Central memory CD8-positive, alpha-beta T cell (primary cell): ENCODE measurements around the gene CTTNBP2.

ENCODE experiments used
- ATAC-seq: fragments of 150-1000 bp; cut with Tn5 transposase; replicated peaks from 2 replicates; pipeline ENCODE4 v1.10.0; 2022; ENCODE audit warnings: mild to moderate bottlenecking, moderate FRiP score, moderate number of reproducible peaks; ENCODE audit not compliant: poor library complexity, severe bottlenecking; ENCODE audit errors: extremely low read depth
- DNase-seq, 2 donors: peaks; one replicate each; pipeline ENCODE4 v3.0.0; 2021; ENCODE audit warnings: low spot score in 2 of 2
- H3K27ac Mint-ChIP-seq: one replicate; pipeline ENCODE4 v1.8.0; 2022; ENCODE audit warnings: low read depth, mild to moderate bottlenecking, moderate library complexity, mixed read lengths
- H3K27me3 Mint-ChIP-seq: one replicate; pipeline ENCODE4 v1.8.0; 2022; ENCODE audit warnings: mixed read lengths
- H3K36me3 Mint-ChIP-seq: one replicate; pipeline ENCODE4 v1.8.0; 2022; ENCODE audit warnings: mild to moderate bottlenecking, moderate library complexity, mixed read lengths; ENCODE audit not compliant: insufficient read depth
- H3K4me1 Mint-ChIP-seq: one replicate; pipeline ENCODE4 v1.8.0; 2022; ENCODE audit warnings: mixed read lengths
- H3K4me3 Mint-ChIP-seq: one replicate; pipeline ENCODE4 v1.8.0; 2022; ENCODE audit warnings: mild to moderate bottlenecking, moderate library complexity, mixed read lengths
- H3K9me3 Mint-ChIP-seq: one replicate; pipeline ENCODE4 v1.8.0; 2022; ENCODE audit warnings: mixed read lengths

Gene CTTNBP2

DNA sequence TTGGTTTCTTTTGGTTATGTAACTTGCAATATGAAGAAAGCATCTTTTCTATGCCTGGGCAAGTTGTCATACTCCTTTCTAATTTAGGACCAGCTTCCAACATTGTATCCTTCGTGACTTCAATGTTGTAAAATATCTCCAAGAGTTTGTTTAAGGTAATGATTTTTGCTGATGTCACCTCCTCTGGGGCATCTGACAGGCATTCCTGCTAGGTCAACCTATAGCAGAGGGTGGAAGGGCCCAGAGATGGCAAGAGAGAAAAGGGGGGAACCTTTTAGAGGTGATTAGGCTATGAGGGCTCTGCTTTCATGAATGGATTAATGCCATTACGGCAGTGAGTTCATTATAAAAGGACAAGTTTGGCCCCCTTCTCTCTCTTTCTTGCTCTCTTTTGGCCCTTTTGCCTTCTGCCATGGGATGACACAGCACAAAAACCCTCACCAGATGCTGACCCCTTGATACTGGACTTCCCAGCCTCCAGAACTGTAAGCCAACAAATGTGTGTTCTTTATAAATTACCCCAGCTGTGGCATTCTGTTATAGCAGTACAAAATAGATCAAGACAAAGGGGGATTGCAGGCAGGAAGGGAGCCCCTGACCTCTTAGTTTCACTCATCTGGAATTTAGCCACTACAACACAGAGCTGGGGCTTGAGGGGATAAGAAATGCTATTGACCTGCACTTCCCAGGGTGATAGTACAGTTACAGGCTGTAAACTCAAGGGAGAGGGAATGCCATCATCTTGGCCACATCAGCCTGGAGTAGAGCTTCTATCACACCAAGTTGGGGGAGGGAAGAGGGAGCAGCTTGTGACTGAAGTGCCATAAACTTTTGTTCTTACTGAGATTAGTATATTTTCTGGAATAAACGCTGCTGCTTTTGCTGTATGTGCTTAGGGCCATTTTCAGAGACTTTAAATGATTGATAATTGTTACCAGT, 197.5 kb downstream of the CTTNBP2 start:
- ATAC-seq (no peak), DNase-seq (no peak)
- no peaks in the 10 kb centered on the region for H3K4me1 Mint-ChIP-seq
- no peaks in the 10 kb centered on the region for H3K36me3 Mint-ChIP-seq
- H3K27ac Mint-ChIP-seq: no peak overlapping the region
- no peaks in the 10 kb centered on the region for H3K27me3 Mint-ChIP-seq
- H3K4me3 Mint-ChIP-seq: no peak overlapping the region
- no peaks in the 10 kb centered on the region for H3K9me3 Mint-ChIP-seq

DNA sequence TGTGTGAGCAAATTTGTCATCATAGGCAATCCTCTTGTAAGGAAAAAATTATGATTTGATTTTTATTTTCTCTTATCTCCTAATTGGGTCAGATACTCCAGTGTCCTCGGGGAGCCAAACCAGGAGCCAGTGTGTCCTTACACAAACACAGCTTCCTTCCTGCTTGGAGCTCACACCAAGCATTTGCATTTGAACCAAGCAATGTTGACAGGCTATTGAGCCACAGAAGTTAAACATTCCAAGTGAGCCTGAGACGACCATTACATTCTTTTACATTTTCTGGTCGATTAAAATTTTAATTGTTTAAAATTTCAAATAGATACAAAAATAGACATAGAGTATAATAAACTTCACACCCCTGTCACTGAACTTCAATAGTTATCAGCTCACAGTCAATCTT, 198.6 kb downstream of the CTTNBP2 start:
- no peaks in the 10 kb centered on the region for H3K4me1 Mint-ChIP-seq
- no peaks in the 10 kb centered on the region for H3K36me3 Mint-ChIP-seq
- no peak overlapping the region for H3K27ac Mint-ChIP-seq
- H3K27me3 Mint-ChIP-seq: no peaks in the 10 kb centered on the region
- no peak overlapping the region for H3K4me3 Mint-ChIP-seq
- ATAC-seq: no peak
- no peak for DNase-seq
- no peaks in the 10 kb centered on the region for H3K9me3 Mint-ChIP-seq

DNA sequence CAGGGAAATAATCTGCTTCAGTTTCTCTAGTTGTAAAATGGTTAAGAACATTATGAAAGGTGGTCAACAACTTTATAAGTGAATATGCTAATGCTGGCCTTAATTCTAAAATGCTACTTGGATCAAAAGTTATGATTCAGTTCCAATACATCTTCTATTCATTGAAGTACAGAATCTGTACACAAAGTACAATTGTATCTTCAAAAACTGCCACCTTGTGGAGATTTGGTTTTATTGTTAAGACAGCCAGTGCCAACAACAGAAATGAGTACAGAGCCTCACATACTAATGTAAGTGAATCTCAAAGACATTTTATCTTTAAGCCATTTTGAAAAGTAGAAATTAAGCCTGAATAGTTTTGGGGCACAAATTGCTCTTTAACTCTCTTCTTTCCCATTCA, 199.4 kb downstream of the CTTNBP2 start:
- no peaks in the 10 kb centered on the region for H3K27me3 Mint-ChIP-seq
- DNase-seq (no peak), ATAC-seq (no peak)
- no peak overlapping the region for H3K27ac Mint-ChIP-seq
- no peaks in the 10 kb centered on the region for H3K36me3 Mint-ChIP-seq
- H3K4me1 Mint-ChIP-seq: no peaks in the 10 kb centered on the region
- no peaks in the 10 kb centered on the region for H3K9me3 Mint-ChIP-seq
- no peak overlapping the region for H3K4me3 Mint-ChIP-seq

DNA sequence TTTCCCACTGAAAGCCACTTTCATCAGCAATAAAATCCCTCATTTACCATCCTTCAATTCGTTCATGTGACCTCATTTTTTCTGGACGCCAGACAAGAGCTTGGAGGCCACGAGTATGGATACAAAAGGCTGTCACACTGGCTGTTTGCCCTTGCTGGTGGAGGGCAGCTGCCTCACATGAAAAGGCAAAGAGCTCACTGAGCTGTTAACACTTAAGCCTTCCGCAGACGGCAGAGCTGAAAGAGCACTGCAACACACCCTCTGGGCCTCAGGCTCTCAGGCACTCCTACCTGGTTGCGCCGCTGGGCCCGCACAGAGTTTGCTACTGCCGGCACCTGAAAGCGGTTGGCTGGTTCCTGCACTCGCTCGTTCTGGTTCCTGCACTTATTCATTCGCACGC, 199.9 kb downstream of the CTTNBP2 start:
- Mint-ChIP-seq H3K9me3 (no peaks in the 10 kb centered on the region), H3K4me3 (no peak overlapping the region), H3K36me3 (no peaks in the 10 kb centered on the region), H3K27ac (no peak overlapping the region), H3K4me1 (no peaks in the 10 kb centered on the region), H3K27me3 (no peaks in the 10 kb centered on the region)
- ATAC-seq (no peak), DNase-seq (no peak)

DNA sequence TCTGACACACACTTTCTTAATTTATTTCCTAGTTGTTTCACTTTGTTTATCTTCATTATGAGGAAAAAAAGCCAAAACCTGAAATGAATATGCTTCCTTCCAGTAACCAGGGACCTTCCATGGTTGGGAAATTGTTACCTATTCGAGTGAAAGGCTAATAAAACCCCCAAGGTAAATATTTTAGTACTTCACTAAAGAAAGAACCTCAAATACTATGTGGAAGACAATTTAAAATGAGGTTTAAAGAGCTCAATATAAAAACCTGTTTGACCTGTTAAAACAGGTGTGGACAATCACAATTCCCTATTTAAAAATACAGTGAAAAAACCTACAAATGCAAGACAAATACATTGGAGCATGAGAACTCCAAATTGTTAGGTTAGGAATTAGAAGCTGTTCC, 200.8 kb downstream of the CTTNBP2 start:
- DNase-seq: no peak
- H3K36me3 Mint-ChIP-seq: no peaks in the 10 kb centered on the region
- H3K27ac Mint-ChIP-seq: no peak overlapping the region
- ATAC-seq: no peak
- H3K4me3 Mint-ChIP-seq: no peak overlapping the region
- H3K27me3 Mint-ChIP-seq: no peaks in the 10 kb centered on the region
- H3K9me3 Mint-ChIP-seq: no peaks in the 10 kb centered on the region
- no peaks in the 10 kb centered on the region for H3K4me1 Mint-ChIP-seq

DNA sequence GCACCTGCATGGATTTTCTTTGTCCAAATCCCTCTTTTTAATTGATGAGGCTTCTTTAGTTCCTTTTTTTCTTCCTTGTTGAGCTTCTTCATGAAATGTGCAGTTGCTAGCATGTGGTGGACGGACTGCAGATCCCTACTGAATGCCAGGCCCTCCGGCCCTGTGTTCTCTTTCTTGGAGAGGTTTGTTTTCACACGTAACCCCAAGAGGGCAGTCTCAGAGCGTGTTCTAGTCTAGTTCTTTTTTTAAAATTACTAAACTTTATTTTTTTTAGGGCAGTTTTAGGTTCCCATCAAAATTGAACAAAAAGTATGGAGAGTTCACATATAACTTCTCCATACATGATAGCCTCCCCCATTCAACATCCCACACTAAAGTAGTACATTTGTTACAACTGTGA, 203.4 kb downstream of the CTTNBP2 start:
- H3K4me1 Mint-ChIP-seq: no peaks in the 10 kb centered on the region
- H3K4me3 Mint-ChIP-seq: no peak overlapping the region
- DNase-seq (no peak), ATAC-seq (no peak)
- H3K9me3 Mint-ChIP-seq: peaks cover 2% of the 10 kb centered on the region
- no peak overlapping the region for H3K27ac Mint-ChIP-seq
- H3K27me3 Mint-ChIP-seq: no peaks in the 10 kb centered on the region
- no peaks in the 10 kb centered on the region for H3K36me3 Mint-ChIP-seq

DNA sequence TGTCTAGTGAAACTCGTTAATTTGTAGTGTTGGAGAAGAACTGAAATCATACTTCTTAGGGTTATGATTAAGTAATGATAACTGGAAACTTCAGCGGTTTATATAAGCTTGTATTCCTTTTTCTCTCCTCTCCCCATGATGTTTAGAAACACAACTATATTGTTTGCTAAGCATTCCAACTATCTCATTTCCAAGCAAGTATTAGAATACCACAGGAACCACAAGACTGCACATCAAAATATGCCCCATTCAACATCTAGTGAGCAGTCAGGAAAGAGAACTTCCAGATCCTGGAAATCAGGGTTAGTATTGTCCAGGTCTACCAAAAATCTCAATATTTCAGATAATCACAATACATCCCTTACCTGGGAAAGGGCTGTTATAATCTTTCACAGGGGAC, 205.8 kb downstream of the CTTNBP2 start:
- Mint-ChIP-seq H3K4me3 (no peak overlapping the region), H3K27ac (no peak overlapping the region), H3K36me3 (no peaks in the 10 kb centered on the region), H3K4me1 (no peaks in the 10 kb centered on the region), H3K27me3 (no peaks in the 10 kb centered on the region), H3K9me3 (peaks cover 7% of the 10 kb centered on the region)
- DNase-seq (no peak), ATAC-seq (no peak)

DNA sequence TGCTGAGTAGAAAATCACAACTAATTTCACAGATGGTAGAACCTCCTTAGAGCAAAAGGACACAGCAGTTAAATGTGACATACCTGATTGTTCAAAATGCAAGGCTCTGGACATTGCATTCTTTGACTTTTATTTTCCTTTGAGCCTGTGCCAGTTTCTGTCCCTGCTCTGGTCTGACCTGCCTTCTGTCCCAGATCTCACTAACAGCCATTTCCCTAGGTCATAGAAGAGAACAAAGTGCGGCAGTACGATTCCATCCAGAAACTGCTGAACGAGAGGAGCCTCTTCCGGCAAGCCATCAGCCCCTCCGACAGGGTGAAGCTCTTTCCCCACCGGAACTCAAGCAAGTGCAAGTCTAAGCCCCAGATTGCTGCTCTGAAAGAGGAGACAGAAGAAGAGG, 206.6 kb downstream of the CTTNBP2 start:
- Mint-ChIP-seq H3K36me3 (no peaks in the 10 kb centered on the region), H3K27me3 (no peaks in the 10 kb centered on the region), H3K9me3 (peaks cover 7% of the 10 kb centered on the region), H3K4me3 (no peak overlapping the region), H3K4me1 (no peaks in the 10 kb centered on the region), H3K27ac (no peak overlapping the region)
- ATAC-seq (no peak), DNase-seq (no peak)

DNA sequence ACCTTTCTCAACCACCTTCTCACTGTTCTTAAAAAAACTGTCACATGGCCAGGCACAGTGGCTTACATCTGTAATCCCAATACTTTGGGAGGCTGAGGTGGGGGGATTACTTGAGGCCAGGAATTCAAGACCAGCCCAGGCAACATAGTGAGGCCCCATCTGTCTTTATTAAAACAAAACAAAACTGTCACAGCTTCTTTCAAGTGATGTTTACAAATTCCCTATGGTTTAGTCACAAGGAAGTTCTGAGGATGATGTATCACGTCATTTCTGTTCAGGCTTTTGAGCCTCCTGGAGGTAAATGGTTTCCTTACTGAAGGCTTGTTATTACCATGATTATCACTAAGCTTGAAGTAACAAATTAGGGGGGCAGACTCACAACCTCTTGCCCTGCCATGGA, 207.2 kb downstream of the CTTNBP2 start:
- DNase-seq: no peak
- no peaks in the 10 kb centered on the region for H3K27me3 Mint-ChIP-seq
- H3K36me3 Mint-ChIP-seq: no peaks in the 10 kb centered on the region
- H3K4me3 Mint-ChIP-seq: no peak overlapping the region
- ATAC-seq: no peak
- H3K27ac Mint-ChIP-seq: no peak overlapping the region
- H3K9me3 Mint-ChIP-seq: peaks cover 7% of the 10 kb centered on the region
- H3K4me1 Mint-ChIP-seq: no peaks in the 10 kb centered on the region

DNA sequence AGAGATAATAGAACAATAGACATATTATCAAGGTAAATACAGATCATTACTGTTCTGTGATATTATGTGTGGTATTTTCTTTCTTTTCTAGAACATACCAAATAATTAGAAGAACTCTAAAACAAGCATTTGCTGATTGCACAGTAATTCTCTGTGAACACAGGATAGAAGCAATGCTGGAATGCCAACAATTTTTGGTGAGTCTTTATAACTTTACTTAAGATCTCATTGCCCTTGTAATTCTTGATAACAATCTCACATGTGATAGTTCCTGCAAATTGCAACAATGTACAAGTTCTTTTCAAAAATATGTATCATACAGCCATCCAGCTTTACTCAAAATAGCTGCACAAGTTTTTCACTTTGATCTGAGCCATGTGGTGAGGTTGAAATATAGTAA, 207.9 kb downstream of the CTTNBP2 start:
- ATAC-seq (no peak), DNase-seq (no peak)
- peaks cover 7% of the 10 kb centered on the region for H3K9me3 Mint-ChIP-seq
- no peaks in the 10 kb centered on the region for H3K27me3 Mint-ChIP-seq
- H3K4me3 Mint-ChIP-seq: no peak overlapping the region
- H3K36me3 Mint-ChIP-seq: no peaks in the 10 kb centered on the region
- H3K4me1 Mint-ChIP-seq: no peaks in the 10 kb centered on the region
- no peak overlapping the region for H3K27ac Mint-ChIP-seq

DNA sequence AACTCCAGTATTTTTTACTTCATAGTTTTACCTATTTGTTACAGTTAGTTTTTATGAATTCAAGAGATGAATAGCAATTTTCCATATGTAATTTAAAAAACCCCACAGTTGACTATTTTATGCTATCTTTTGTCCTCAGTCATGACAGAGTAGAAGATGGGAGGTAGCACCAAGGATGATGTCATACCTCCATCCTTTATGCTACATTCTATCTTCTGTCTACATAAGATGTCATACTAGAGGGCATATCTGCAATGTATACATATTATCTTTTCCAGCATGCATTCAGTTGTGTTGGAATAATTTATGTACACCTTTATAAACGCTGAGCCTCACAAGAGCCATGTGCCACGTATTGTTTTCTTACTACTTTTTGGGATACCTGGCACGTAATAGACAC, 209.2 kb downstream of the CTTNBP2 start:
- no peaks in the 10 kb centered on the region for H3K27me3 Mint-ChIP-seq

DNA sequence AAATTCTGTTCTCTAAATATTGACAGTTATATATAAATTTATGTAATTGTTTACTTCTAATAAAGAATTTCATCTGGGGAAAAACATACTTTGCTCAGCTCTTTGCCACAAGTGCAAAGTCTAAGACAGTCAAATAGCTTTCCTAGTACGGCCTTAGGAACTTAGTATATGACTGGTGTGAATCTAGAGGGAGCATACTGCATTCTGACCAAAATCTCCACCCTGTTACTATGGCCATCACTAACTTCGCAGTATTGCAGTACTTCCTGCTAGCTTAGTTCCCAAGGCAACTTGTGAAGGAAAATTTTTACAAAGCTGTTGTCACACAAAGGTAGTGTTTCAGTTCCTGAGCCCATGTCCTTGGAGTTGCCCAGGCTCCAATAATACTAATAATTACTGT, 211.9 kb downstream of the CTTNBP2 start:
- no peaks in the 10 kb centered on the region for H3K36me3 Mint-ChIP-seq
- no peak for ATAC-seq
- no peak overlapping the region for H3K27ac Mint-ChIP-seq

More for the DNA sequence above, 209.2 kb downstream of the CTTNBP2 start:
- Mint-ChIP-seq H3K27ac (no peak overlapping the region), H3K4me3 (no peak overlapping the region), H3K9me3 (peaks cover 7% of the 10 kb centered on the region), H3K36me3 (no peaks in the 10 kb centered on the region), H3K4me1 (no peaks in the 10 kb centered on the region)
- DNase-seq (no peak), ATAC-seq (no peak)

More for the DNA sequence above, 211.9 kb downstream of the CTTNBP2 start:
- no peak for DNase-seq
- Mint-ChIP-seq H3K4me1 (no peaks in the 10 kb centered on the region), H3K4me3 (no peak overlapping the region), H3K27me3 (no peaks in the 10 kb centered on the region), H3K9me3 (peaks cover 12% of the 10 kb centered on the region)
